HG03066 (cell line): ENCODE data around the gene HSPA1A.
"Not testable (repeated sequence)": the region's sequence is repeated elsewhere in the genome, so short reads cannot be mapped to it uniquely, and the experiment has no call there.

Source experiments
- ATAC-seq: cut with Tn5 transposase; IDR thresholded peaks from one replicate; pipeline ENCODE4 v1.9.1; 2021; ENCODE audit warnings: low read depth; ENCODE audit not compliant: unreplicated experiment

The HSPA1A gene

GRCh38 chr6:31831350-31832215, 16.2 kb downstream of the HSPA1A start:
- ATAC-seq, result no peak

GRCh38 chr6:31834367-31835250, 19.3 kb downstream of the HSPA1A start:
- no peak for ATAC-seq

- no peak for ATAC-seq
These were observed 20.7 kb downstream of the HSPA1A start for GRCh38 chr6:31836047-31836473.

GRCh38 chr6:31836474-31837368, 21.4 kb downstream of the HSPA1A start:
- ATAC-seq, result no peak

- no peak for ATAC-seq
These were observed 22.2 kb downstream of the HSPA1A start for GRCh38 chr6:31837369-31838113.

GRCh38 chr6:31838114-31838553, 22.8 kb downstream of the HSPA1A start:
- not testable (repeated sequence) for ATAC-seq

GRCh38 chr6:31838968-31839367, 23.6 kb downstream of the HSPA1A start:
- no peak for ATAC-seq

GRCh38 chr6:31839779-31840126, 24.4 kb downstream of the HSPA1A start:
- ATAC-seq, result not testable (repeated sequence)

- ATAC-seq, result no peak
These were observed 26.7 kb downstream of the HSPA1A start for GRCh38 chr6:31842053-31842452.

- no peak for ATAC-seq
These were observed 29.2 kb downstream of the HSPA1A start for GRCh38 chr6:31844507-31844906.

- no peak for ATAC-seq
These were observed 32.1 kb downstream of the HSPA1A start for GRCh38 chr6:31847276-31847978.

GRCh38 chr6:31850765-31851484, 35.6 kb downstream of the HSPA1A start:
- ATAC-seq, result no peak

GRCh38 chr6:31851485-31851832, 36.1 kb downstream of the HSPA1A start:
- ATAC-seq, result no peak

- ATAC-seq, result not testable (repeated sequence)
These were observed 36.8 kb downstream of the HSPA1A start for GRCh38 chr6:31851980-31852718.

GRCh38 chr6:31857774-31858173, 42.4 kb downstream of the HSPA1A start:
- not testable (repeated sequence) for ATAC-seq

- no peak for ATAC-seq
These were observed 43.4 kb downstream of the HSPA1A start for GRCh38 chr6:31858707-31859106.

- ATAC-seq, result no peak
These were observed 44.6 kb downstream of the HSPA1A start for GRCh38 chr6:31859923-31860322.

GRCh38 chr6:31860349-31860748, 45.0 kb downstream of the HSPA1A start:
- no peak for ATAC-seq
